Esophagus muscularis mucosa (tissue), 4 donors: ENCODE measurements around the gene NCBP1. TPM values are rescaled to one million over a fixed set of nuclear protein-coding genes. Genes with fewer than 3 reads are reported as not detected.
A peak's percentile ranks its signal among the peaks of the same experiment; 100 is the strongest.

Experiments used
- DNase-seq: peaks from one replicate; pipeline ENCODE4 v3.0.0-alpha.2; 2017; ENCODE audit errors: extremely low spot score
- H3K27ac ChIP-seq, 4 donors: fragments of 200-600 bp; sonication (generic); replicated peaks in 1 of 4; 1 replicate in 3 of 4; 2 replicates in 1 of 4; pipeline ENCODE4 v1.5.1; 2016 to 2019; ENCODE audit warnings: mild to moderate bottlenecking in 1 of 4
- H3K27me3 ChIP-seq, 4 donors: fragments of 200-600 bp; sonication (generic); one replicate each; pipeline versions ENCODE4 v1.5.1 to v1.6.0; 2016 to 2019
- H3K36me3 ChIP-seq, 4 donors: fragments of 200-600 bp; sonication (generic); one replicate each; pipeline ENCODE4 v1.5.1; 2016 to 2019
- H3K4me1 ChIP-seq, 4 donors: fragments of 200-600 bp; sonication (generic); one replicate each; pipeline ENCODE4 v1.5.1; 2016 to 2019
- H3K4me3 ChIP-seq, 4 donors: fragments of 200-600 bp; sonication (generic); 1 replicate in 2 of 4; 2 replicates in 2 of 4; pipeline ENCODE4 v1.5.1; 2016 to 2019; ENCODE audit warnings: mild to moderate bottlenecking in 4 of 4, moderate library complexity in 1 of 4
- H3K9me3 ChIP-seq, 4 donors: fragments of 200-600 bp; sonication (generic); 1 replicate in 3 of 4; 2 replicates in 1 of 4; pipeline ENCODE4 v1.5.1; 2016 to 2019
- EP300 ChIP-seq: sonication (generic); formaldehyde crosslinking; IDR thresholded peaks from one replicate; pipeline ENCODE4 v1.6.1; 2017; ENCODE audit warnings: antibody characterized with exemption
- POLR2A ChIP-seq: fragments of 450-650 bp; IDR thresholded peaks from one replicate; pipeline ENCODE4 v1.6.1; 2017; ENCODE audit warnings: antibody characterized with exemption, moderate library complexity, mild to moderate bottlenecking, low read depth
- POLR2AphosphoS5 ChIP-seq, 2 donors: sonication (generic); formaldehyde crosslinking; IDR thresholded peaks; one replicate each; pipeline ENCODE4 v1.6.1; 2017; ENCODE audit warnings: antibody characterized with exemption in 2 of 2
- WGBS: methylation state at CpG from one replicate; pipeline ENCODE4 v1.1.5; 2018; 5-methylcytosine and 5-hydroxymethylcytosine counted together
- intact Hi-C: fragments of 100-400 bp; cut with DNase I; formaldehyde crosslinking; loops from one replicate; pipeline ENCODE4 v1.15.1; 2023
- total RNA-seq, 4 donors: library from RNA; depleted of rRNA; stranded (reverse); fragments of >200 nt; gene quantifications; one replicate each; pipeline versions ENCODE4 v1.1.0 to v1.2.1, GENCODE V29; 2016
- TF ChIP-seq, protein P1 (sequence below), 3 experiments: fragments of 200-600 bp in 2 of 3; fragments of 450-650 bp in 1 of 3; sonication (generic) in 2 of 3; IDR thresholded peaks; one replicate each; pipeline ENCODE4 v1.5.1; 2017 to 2019; ENCODE audit warnings: antibody characterized with exemption in 3 of 3, mild to moderate bottlenecking in 2 of 3, moderate library complexity in 1 of 3

The NCBP1 gene
- total RNA-seq, 4 donors from 2014 or later, result 12.0 to 14.8 (median 14.6) TPM

GRCh38 chr9:97593960-97594359 is 39.7 kb upstream of the NCBP1 start:
- intact Hi-C loops, result no loop called here
- no peak for TF ChIP-seq POLR2AphosphoS5 (IDR thresholded peaks at IDR 0.05)
- no peak for TF ChIP-seq POLR2A
- TF ChIP-seq EP300, result no peak
- TF ChIP-seq, protein P1, sequence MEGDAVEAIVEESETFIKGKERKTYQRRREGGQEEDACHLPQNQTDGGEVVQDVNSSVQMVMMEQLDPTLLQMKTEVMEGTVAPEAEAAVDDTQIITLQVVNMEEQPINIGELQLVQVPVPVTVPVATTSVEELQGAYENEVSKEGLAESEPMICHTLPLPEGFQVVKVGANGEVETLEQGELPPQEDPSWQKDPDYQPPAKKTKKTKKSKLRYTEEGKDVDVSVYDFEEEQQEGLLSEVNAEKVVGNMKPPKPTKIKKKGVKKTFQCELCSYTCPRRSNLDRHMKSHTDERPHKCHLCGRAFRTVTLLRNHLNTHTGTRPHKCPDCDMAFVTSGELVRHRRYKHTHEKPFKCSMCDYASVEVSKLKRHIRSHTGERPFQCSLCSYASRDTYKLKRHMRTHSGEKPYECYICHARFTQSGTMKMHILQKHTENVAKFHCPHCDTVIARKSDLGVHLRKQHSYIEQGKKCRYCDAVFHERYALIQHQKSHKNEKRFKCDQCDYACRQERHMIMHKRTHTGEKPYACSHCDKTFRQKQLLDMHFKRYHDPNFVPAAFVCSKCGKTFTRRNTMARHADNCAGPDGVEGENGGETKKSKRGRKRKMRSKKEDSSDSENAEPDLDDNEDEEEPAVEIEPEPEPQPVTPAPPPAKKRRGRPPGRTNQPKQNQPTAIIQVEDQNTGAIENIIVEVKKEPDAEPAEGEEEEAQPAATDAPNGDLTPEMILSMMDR (IDR thresholded peaks at IDR 0.05), result no peak
- H3K4me3 ChIP-seq, result no peak overlapping the region
- peak overlapping the region; percentile 72 to 74 (median 72) for H3K27ac ChIP-seq
- peaks cover 0 to 37% (median 24%) of the 10 kb centered on the region in 4 donors for H3K36me3 ChIP-seq
- 83% methylated on average over 4 of the region's 4 CpGs for WGBS
- no peaks in the 10 kb centered on the region for H3K9me3 ChIP-seq
- no peaks in the 10 kb centered on the region for H3K27me3 ChIP-seq
- no peak for DNase-seq
- H3K4me1 ChIP-seq, result peaks cover 33 to 60% (median 53%) of the 10 kb centered on the region in 4 donors

- intact Hi-C loops, result no loop called here
- TF ChIP-seq POLR2AphosphoS5 (IDR thresholded peaks at IDR 0.05) (peak; percentile 21 to 50), POLR2A (no peak)
- peaks cover 0 to 39% (median 29%) of the 10 kb centered on the region in 4 donors for H3K36me3 ChIP-seq
- H3K27me3 ChIP-seq, result no peaks in the 10 kb centered on the region
- peaks cover 33 to 60% (median 54%) of the 10 kb centered on the region in 4 donors for H3K4me1 ChIP-seq
- peak; percentile 92 for DNase-seq
- no peaks in the 10 kb centered on the region for H3K9me3 ChIP-seq
- WGBS, result 71% methylated on average over 11 of the region's 11 CpGs
- H3K4me3 ChIP-seq, result no peak overlapping the region
- H3K27ac ChIP-seq, result peak overlapping the region; percentile 72 to 74 (median 72)
Observed at GRCh38 chr9:97594381-97594921, 39.2 kb upstream of the NCBP1 start.

DNA sequence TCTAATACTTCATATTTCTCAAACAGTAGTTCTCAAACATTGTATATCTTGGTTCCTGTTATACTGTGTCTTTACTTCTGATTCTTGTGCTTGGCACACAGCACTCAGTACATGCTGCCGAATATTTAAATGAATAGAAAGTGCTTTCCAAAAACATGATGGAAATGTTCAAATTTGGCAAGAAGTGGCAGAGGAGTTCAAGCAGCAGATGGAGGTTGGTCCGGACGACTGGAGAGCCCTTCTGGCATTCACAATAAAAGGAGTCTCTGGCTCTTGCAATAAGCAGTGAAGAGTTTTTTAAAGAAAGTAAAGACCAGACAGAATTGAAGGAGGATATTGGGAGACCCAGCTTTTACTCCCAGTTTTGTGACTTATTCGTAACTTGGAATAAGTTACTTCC is 36.7 kb upstream of the NCBP1 start:
- WGBS, result 40% methylated on average over 4 of the region's 4 CpGs
- Histone ChIP-seq H3K4me1 (peaks cover 38 to 60% (median 54%) of the 10 kb centered on the region in 4 donors), H3K36me3 (peaks cover 16 to 53% (median 43%) of the 10 kb centered on the region in 4 donors), H3K9me3 (no peaks in the 10 kb centered on the region), H3K27me3 (no peaks in the 10 kb centered on the region), H3K4me3 (no peak overlapping the region), H3K27ac (peak overlapping the region; percentile 69 to 74 (median 72))
- no peak for DNase-seq
- no peak for TF ChIP-seq EP300
- TF ChIP-seq, protein P1 (IDR thresholded peaks at IDR 0.05), result no peak
- TF ChIP-seq POLR2AphosphoS5 (IDR thresholded peaks at IDR 0.05), result no peak
- TF ChIP-seq POLR2A, result no peak
- intact Hi-C loops, result loop anchor here (5.0 kb wide), 1 partner anchor 130 kb away; no protein-coding TSS in a partner anchor

DNA sequence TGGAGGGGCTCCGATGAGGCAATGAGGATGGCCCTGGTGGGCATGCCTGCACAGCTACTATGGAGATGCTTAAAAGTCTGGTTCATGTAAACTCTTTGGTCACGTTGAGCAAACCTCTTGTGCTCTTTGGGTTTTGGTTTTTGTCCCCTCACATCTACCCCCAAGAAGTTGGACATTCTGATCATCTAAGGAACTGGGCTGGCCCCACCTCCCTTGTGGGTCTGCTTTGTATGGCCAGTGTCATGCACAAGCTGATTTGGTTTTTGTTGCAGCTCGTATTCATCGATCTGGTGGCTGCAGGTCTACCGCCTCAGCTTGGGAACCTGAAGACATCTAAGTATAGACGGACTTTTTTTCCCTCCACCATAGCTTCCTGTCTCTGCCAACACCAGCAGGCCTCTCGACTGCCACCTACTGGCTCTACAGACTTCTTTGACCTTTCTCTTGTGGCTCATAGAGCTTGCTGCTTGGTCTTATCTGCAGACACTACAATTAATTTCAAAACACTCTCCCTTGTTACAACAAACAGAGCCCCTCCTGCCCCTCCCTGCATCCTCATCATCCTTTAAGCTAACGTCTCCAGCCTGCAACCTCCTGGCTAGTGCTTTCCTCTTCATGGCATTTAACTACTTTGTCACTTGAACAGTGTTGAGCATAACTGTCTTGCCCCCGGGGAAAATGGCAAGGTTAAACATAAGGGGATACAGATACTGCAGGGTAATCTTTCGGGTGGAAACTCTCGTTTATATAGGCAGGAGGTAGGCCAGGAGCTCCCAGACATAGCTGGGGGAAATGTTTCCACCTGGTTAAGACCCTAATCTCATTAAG is 34.9 kb upstream of the NCBP1 start:
- WGBS, result 24% methylated on average over 11 of the region's 11 CpGs
- intact Hi-C loops, result loop anchor here (2.0 to 5.0 kb wide), 2 partner anchors 96 to 131 kb away; no protein-coding TSS in a partner anchor
- Histone ChIP-seq H3K27ac (peak overlapping the region; percentile 69 to 74 (median 72)), H3K4me1 (peaks cover 36 to 61% (median 49%) of the 10 kb centered on the region in 4 donors), H3K9me3 (no peaks in the 10 kb centered on the region), H3K27me3 (no peaks in the 10 kb centered on the region), H3K4me3 (no peak overlapping the region), H3K36me3 (peaks cover 22 to 56% (median 50%) of the 10 kb centered on the region in 4 donors)
- peak; percentile 95 for DNase-seq
- TF ChIP-seq, protein P1 (IDR thresholded peaks at IDR 0.05), result peak; percentile 81 to 87 (median 83)
- TF ChIP-seq POLR2A (no peak), EP300 (no peak), POLR2AphosphoS5 (IDR thresholded peaks at IDR 0.05) (peak; percentile 44 to 45)

- DNase-seq, result no peak
- Histone ChIP-seq H3K36me3 (peaks cover 22 to 59% (median 56%) of the 10 kb centered on the region in 4 donors), H3K4me1 (peaks cover 29 to 54% (median 42%) of the 10 kb centered on the region in 4 donors), H3K9me3 (no peaks in the 10 kb centered on the region), H3K27me3 (no peaks in the 10 kb centered on the region), H3K4me3 (no peak overlapping the region), H3K27ac (peak overlapping the region in 3 of 4 donors; percentile 6 to 73 (median 69))
- intact Hi-C loops, result loop anchor here (2.0 to 5.0 kb wide), 2 partner anchors 97 to 132 kb away; no protein-coding TSS in a partner anchor
- TF ChIP-seq, protein P1 (IDR thresholded peaks at IDR 0.05), result no peak
- no peak for TF ChIP-seq EP300
- TF ChIP-seq POLR2A, result no peak
- TF ChIP-seq POLR2AphosphoS5 (IDR thresholded peaks at IDR 0.05), result no peak
- WGBS, result 78% methylated on average over 7 of the region's 7 CpGs
Observed at GRCh38 chr9:97599314-97599846, 34.2 kb upstream of the NCBP1 start.
